Colonic mucosa (tissue), 4 donors: ENCODE measurements around the gene AIG1. TPM values are rescaled to one million over a fixed set of nuclear protein-coding genes. Genes with fewer than 3 reads are reported as not detected.

Source experiments
- DNase-seq: peaks from one replicate; pipeline ENCODE4 v3.0.0-alpha.2; 2020
- H3K27ac ChIP-seq: fragments of 200-600 bp; one replicate; pipeline ENCODE4 v1.8.0; 2021
- H3K27me3 ChIP-seq: fragments of 200-600 bp; one replicate; pipeline ENCODE4 v1.8.0; 2021
- H3K36me3 ChIP-seq: fragments of 200-600 bp; one replicate; pipeline ENCODE4 v1.8.0; 2021
- H3K4me1 ChIP-seq: fragments of 200-600 bp; one replicate; pipeline ENCODE4 v1.8.0; 2021; ENCODE audit warnings: mild to moderate bottlenecking
- H3K4me3 ChIP-seq: fragments of 200-600 bp; one replicate; pipeline ENCODE4 v1.8.0; 2021
- H3K9ac ChIP-seq, 2 donors: one replicate each; pipeline ENCODE4 v1.7.0; 2013; ENCODE audit warnings: control low read depth in 2 of 2, low read depth in 2 of 2, low read length in 2 of 2
- H3K9me3 ChIP-seq: fragments of 200-600 bp; one replicate; pipeline ENCODE4 v1.8.0; 2021
- CTCF ChIP-seq: fragments of 200-600 bp; IDR thresholded peaks from one replicate; pipeline ENCODE4 v1.8.0; 2022; ENCODE audit warnings: antibody characterized with exemption, mild to moderate bottlenecking
- intact Hi-C: fragments of 100-400 bp; cut with DNase I; formaldehyde crosslinking; loops from one replicate; pipeline ENCODE4 v1.14.1; 2022
- total RNA-seq, 2 donors: library from RNA; stranded (reverse); fragmentation: NEBNext Ultra II Directional in 1 of 2; extraction: Animal tissue kit (Norgen Biotek cat#: 25700) in 1 of 2; gene quantifications; one replicate each; pipeline ENCODE4 v1.2.1, GENCODE V29; 2021
- donor health status: healthy.
- donor health status: DM: no; HTN: no; CAD: no.
- donor health status: DM: no; HTN: no; CAD: no.

AIG1 gene
- total RNA-seq, 2 donors from 2014 or later: 24.2 to 28.8 TPM

- DNase-seq: no peak
Observed at GRCh38 chr6:143221698-143222097, 161.0 kb downstream of the AIG1 start.

DNA sequence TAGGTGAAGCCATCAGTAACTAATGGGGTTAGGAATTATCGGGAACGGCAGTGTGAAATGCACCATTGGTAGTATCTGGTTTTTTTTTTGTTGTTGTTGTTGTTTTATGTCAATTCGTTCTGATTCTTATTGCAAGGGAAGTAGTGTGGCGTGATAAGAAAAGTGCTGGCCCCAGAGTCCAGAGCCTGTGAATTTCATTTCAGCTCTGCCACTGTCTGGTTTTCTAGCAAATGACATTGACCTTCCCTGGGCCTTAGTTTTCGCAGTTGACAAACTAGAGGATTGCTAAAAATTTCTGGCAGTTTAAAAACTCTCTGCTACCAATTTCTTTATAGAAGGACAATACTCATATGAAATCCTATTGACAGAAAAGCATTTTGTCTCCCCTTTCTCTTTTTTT lies 161.6 kb downstream of the AIG1 start:
- no peak for TF ChIP-seq CTCF
- Histone ChIP-seq H3K4me3 (no peak overlapping the region), H3K27me3 (no peaks in the 10 kb centered on the region), H3K36me3 (no peaks in the 10 kb centered on the region), H3K9me3 (no peaks in the 10 kb centered on the region), H3K9ac (no peak overlapping the region), H3K4me1 (no peaks in the 10 kb centered on the region), H3K27ac (no peak overlapping the region)
- DNase-seq: no peak
- intact Hi-C loops: no loop called here

More at GRCh38 chr6:143221698-143222097, 161.0 kb downstream of the AIG1 start:
- no peak overlapping the region for H3K9ac ChIP-seq
- no peaks in the 10 kb centered on the region for H3K27me3 ChIP-seq
- intact Hi-C loops: no loop called here
- no peaks in the 10 kb centered on the region for H3K36me3 ChIP-seq
- no peak overlapping the region for H3K27ac ChIP-seq
- H3K9me3 ChIP-seq: no peaks in the 10 kb centered on the region
- no peaks in the 10 kb centered on the region for H3K4me1 ChIP-seq
- TF ChIP-seq CTCF: no peak
- H3K4me3 ChIP-seq: no peak overlapping the region

- H3K36me3 ChIP-seq: no peaks in the 10 kb centered on the region
- H3K4me3 ChIP-seq: no peak overlapping the region
- TF ChIP-seq CTCF: no peak
- intact Hi-C loops: no loop called here
- no peaks in the 10 kb centered on the region for H3K9me3 ChIP-seq
- no peak overlapping the region for H3K9ac ChIP-seq
- no peaks in the 10 kb centered on the region for H3K27me3 ChIP-seq
- no peaks in the 10 kb centered on the region for H3K4me1 ChIP-seq
- no peak overlapping the region for H3K27ac ChIP-seq
- DNase-seq: no peak
Observed at GRCh38 chr6:143222801-143223231, 162.1 kb downstream of the AIG1 start.

GRCh38 chr6:143223895-143224294 lies 163.2 kb downstream of the AIG1 start:
- intact Hi-C loops: no loop called here
- Histone ChIP-seq H3K4me3 (no peak overlapping the region), H3K9me3 (no peaks in the 10 kb centered on the region), H3K36me3 (no peaks in the 10 kb centered on the region), H3K27ac (no peak overlapping the region), H3K4me1 (no peaks in the 10 kb centered on the region), H3K27me3 (no peaks in the 10 kb centered on the region), H3K9ac (no peak overlapping the region)
- DNase-seq: peak; percentile 84
- TF ChIP-seq CTCF: no peak

DNA sequence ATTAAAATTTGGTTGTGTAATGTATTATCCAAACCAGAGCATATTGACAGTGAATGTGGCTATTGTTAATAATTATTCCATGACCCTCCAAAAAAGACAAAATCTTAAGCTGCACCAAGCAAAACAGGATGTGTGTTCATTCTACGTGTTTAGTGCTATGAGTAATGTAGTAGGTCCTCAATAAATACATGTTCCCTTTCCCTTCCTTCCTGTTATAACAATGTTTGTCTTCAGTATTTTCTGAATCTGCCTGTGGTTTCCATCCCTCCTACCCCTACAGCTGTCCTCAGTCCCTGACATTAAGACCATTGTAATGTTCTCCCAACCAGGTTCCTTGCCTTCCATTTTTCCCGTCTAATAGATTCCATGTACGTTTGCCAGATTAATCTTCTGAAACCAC lies 163.8 kb downstream of the AIG1 start:
- Histone ChIP-seq H3K9ac (no peak overlapping the region), H3K36me3 (no peaks in the 10 kb centered on the region), H3K27me3 (no peaks in the 10 kb centered on the region), H3K4me1 (no peaks in the 10 kb centered on the region), H3K4me3 (no peak overlapping the region), H3K9me3 (no peaks in the 10 kb centered on the region), H3K27ac (no peak overlapping the region)
- intact Hi-C loops: no loop called here
- TF ChIP-seq CTCF: no peak
- DNase-seq: no peak

GRCh38 chr6:143225929-143226328 lies 165.2 kb downstream of the AIG1 start:
- H3K9ac ChIP-seq: no peak overlapping the region
- H3K4me3 ChIP-seq: no peak overlapping the region
- no peak for TF ChIP-seq CTCF
- H3K27ac ChIP-seq: no peak overlapping the region
- DNase-seq: no peak
- no peaks in the 10 kb centered on the region for H3K4me1 ChIP-seq
- intact Hi-C loops: no loop called here
- H3K9me3 ChIP-seq: no peaks in the 10 kb centered on the region
- H3K27me3 ChIP-seq: no peaks in the 10 kb centered on the region
- H3K36me3 ChIP-seq: no peaks in the 10 kb centered on the region
